HK-2 (cell line): ENCODE measurements around the gene ADAMTS14.

Experiments
- DNase-seq: peaks from one replicate; pipeline ENCODE4 v3.0.0-alpha.2; 2018; ENCODE audit not compliant: unreplicated experiment

The ADAMTS14 gene

DNA sequence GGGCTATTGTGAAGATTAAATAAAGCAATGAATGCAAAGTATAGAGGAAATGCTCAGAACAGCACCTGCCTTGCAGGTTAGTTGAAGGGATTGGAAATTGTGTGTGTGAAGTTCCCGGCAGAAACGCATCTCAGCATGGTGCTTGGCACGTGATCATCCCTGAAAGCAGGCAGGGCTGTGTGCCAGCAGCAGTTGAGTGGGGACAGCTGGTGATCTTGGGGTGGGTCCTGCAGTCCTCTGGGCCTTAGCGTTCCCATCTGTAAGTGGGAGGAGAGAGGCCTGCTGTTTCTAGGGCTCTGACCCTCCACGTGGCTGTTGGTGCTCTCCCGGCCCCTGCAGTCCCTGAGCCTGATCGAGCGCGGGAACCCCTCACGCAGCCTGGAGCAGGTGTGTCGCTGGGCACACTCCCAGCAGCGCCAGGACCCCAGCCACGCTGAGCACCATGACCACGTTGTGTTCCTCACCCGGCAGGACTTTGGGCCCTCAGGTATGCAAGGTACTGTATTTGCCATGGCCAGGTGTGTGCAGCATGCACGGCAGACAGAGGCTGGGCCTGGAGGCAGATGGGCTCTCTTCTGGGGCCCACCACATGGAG, 57.6 kb downstream of the ADAMTS14 start:
- no peak for DNase-seq

DNA sequence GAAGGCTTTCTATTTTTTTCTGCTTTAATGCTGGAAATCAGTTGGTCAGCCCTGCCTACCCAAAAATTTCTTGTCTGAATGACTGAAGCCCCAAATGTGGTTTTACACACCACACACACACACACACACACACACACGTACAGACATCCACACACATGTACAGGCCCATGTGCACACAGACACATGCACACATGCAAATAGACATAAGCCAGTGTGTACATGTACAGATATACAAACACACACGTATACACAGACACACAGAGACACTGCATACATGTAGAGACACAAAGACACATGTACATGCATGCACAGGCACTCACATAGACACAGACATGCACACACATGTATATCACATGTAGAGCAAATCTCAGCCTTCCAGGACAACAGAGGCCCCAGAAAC, 58.6 kb downstream of the ADAMTS14 start:
- DNase-seq = no peak

DNA sequence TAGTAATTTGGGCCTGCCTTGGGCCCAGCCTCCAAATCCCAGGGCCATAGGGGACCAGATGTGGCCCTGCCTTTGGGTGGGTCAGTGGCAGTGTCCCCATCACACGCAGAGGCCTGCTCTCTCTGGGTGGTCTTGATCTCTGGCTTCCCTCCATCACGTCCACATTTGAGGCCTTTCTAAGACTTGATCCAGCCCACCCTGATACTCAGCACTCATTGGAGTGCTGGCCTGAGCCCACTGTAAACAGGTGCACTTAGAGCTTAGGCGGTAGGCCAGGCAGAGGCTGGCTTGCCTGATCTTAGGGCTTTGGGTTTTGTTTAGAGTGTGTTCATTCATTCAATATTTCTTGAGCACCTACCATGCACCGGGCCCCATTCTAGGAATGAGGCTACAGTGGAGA, 60.3 kb downstream of the ADAMTS14 start:
- DNase-seq = no peak

DNA sequence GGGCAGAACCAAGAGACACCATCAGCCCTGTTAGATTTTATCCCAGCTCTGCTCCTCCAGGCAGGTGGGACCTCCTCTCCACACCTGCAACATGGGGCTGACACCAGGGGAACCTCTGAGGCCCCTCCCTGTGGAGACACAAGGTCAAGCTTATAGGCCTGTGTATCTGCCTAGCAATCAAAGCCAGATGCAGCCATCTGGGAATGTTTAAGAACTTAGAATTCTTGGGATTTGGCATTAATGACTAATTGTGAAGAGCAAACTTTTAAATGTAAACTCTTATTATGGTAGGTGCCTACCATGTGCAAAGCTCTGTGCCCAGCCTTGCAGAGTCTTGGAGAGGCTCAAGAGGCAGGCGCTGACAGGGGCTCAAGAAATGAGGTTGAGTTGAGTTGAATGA, 60.7 kb downstream of the ADAMTS14 start:
- no peak for DNase-seq

DNA sequence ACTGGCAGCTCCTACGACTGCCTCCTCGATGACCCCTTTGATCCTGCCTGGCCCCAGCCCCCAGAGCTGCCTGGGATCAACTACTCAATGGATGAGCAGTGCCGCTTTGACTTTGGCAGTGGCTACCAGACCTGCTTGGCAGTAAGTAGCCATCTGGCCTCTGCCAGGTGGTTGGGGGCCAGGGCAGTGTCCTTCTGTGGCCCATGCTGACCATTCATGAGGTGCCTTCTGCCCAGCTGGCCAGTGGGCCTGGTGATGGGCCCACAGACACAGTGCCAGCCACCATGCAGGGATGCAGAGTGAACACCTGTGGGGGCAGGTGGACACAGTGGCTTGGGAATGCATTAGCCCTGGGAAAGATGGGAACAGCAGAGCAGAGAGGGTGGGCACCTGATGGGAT, 62.9 kb downstream of the ADAMTS14 start:
- no peak for DNase-seq

DNA sequence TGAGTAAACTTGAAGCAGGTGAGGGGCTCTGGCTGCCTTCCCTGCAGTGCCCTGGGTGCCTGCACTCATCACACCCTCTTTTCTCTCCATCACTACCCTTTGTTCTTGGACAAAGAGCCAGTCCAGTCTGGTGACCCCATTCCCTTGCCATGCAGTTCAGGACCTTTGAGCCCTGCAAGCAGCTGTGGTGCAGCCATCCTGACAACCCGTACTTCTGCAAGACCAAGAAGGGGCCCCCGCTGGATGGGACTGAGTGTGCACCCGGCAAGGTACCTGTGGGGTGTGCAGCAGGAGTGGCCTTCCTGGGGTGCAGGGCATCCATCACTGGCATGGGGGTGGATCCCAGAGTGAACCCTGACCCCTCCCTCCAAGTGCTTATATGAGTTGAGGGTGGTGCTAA, 64.2 kb downstream of the ADAMTS14 start:
- no peak for DNase-seq

DNA sequence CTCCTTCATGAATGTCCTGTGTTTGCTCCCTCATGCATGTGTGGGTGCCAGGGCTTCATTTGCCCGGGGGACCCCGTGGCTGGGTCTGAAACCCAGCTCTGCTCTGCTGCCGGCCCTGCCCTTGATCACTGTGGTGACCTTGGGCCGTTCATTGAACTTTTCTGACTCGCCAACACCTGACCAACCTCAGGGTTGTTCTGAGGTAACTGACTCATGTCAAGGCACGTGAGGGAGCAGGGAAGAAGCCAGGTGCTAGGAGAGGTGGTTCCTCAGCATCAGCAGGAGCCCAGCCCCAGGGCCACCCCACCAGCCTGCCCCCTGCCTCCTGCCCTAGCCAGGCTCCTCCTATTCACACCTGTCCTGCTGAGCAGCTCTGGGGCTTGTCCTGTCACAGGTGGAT, 64.9 kb downstream of the ADAMTS14 start:
- DNase-seq = no peak

DNA sequence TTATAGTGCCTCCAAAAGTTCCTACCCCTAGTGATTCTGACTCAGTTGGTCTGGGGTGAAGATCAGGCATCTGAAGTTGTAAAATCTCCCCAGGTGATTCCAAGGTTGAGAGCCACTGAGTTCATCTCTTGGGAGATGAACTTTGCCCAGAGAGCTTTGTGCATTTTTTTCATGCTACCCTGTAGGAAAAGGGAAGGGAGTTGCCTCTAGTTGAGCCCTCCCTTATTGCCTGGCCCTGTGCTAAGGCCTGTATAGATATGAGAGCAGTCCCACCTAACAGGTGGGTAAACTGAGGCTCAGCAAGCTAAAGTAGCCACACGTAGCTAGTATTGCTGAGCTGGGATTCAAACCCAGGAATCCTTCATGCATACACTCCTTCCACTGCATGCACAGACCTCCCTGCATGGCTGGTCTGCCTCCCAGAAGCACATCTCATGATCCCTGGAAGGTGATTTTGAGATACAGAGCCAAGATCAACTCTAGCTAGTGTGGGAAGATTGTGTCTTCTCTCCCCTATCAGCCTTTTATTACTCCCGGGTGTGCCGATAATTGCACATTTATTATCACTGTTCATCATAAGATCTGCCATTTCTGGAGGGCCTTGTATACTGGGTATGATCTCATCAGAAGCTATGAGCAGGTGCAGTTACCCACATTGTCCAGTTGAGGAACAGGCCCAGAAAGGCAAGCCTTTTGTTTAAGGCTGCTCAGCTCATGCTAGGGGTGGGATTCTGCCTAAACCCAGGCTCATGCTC, 65.9 kb downstream of the ADAMTS14 start:
- DNase-seq = no peak

DNA sequence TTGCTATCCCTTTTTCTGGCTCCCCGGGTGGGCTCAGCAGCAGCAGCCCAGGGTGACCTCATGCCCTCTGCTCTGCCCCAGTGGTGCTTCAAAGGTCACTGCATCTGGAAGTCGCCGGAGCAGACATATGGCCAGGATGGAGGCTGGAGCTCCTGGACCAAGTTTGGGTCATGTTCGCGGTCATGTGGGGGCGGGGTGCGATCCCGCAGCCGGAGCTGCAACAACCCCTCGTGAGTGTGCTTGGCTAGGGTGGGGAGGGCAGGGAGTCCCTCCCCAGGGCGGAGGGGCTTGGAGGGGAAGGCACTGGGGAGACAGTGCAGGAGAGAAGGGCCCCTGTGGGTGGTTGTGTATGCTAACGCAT, 66.4 kb downstream of the ADAMTS14 start:
- no peak for DNase-seq

DNA sequence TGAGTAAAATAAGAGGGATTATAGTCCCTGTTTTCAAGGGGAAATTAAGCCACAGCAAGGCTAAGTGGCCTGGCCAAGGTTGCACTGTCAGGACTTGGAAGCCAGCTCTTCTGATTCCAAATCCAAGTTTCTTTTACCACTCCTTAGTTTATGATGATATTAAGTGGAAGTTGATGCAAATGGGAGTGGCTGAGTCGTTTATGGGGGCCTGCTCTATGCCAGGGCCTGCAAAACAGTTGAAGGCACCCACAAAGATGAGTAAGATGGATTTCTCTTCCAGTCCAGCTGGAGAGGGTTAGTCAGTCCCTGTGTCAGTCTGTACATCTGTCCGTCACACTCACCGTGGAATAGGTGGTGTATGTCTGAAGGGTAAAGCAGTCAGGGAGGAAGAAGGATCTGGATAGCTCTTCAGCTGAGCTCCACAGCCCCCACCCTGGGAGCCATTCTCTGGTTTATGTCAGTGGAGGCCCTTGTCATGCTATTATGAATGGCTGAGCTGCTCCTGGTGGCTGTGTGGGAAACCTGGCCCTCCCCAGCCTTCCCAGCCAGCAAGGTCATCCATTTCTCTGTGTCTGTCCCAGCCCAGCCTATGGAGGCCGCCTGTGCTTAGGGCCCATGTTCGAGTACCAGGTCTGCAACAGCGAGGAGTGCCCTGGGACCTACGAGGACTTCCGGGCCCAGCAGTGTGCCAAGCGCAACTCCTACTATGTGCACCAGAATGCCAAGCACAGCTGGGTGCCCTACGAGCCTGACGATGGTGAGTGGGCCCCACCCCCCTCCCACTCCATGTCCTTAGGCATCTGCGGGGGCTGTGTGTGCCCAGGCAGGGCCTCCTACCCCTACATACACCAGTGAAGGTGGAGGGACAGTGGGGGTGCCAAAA, 68.3 kb downstream of the ADAMTS14 start:
- DNase-seq = no peak

DNA sequence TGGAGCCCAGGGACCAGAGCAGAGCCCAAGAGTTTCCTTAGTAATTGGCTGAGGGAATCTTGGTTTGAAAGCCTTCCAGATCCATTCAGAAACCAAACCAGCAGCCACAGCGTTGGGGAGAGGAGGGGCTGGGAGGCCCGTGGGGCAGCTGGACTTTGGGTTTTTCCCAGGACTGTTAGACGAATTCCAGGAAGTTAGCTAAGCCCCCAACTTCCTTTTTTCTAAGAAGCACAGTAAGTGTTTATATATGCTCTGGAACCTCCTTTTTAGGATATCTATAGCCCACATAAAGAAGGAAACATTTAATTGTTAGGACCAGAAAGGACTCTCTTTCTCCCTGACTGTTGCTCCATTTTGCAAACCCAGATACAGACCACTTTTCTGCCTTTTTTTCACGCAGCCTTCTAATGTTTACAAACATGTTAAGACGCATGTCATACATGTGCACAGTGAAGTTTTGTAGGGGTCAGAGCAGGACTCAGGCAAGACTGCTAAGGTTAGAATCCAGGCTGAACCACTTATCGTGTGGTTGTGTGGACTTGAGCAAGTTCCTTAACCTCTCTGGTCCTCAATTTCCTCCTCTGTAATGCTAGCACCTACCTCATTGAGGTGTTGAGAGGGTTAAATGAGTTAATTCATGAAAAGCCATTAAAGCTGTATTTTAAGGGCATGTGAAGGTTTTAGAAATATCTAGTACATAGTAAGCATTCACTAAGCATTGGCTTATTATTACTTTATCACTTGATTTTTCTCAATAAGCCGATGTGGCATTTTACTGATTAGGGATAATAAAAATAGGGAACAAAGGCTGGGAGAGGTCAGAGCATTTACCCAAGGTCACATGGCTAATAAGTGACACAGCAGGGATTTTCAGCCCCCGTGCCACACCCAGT, 70.5 kb downstream of the ADAMTS14 start:
- no peak for DNase-seq

DNA sequence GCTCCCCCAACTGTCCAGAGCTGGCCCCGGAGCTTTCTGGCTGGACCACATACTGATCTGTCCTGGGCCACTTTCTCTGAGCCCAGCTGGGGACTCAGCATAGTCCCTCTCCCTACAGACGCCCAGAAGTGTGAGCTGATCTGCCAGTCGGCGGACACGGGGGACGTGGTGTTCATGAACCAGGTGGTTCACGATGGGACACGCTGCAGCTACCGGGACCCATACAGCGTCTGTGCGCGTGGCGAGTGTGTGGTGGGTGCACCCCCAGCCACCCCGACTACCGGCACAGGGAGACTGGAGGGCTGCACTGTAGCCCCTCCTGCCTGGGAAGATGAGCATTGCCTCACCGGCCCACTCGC, 71.1 kb downstream of the ADAMTS14 start:
- no peak for DNase-seq

DNA sequence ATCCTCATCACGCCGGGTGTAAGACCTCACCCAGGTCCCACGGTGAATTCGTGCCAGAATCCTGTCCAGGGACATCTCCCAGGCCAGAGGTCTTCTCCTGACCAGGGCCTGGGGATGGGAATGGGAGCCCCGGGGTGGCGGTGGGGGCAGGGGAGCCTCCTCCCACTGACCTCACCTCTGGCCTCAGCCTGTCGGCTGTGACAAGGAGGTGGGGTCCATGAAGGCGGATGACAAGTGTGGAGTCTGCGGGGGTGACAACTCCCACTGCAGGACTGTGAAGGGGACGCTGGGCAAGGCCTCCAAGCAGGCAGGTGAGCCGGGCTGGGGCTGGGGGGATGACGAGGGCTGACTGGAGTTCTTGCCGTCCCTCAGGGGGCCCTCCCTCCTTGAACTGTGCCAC, 71.6 kb downstream of the ADAMTS14 start:
- no peak for DNase-seq

DNA sequence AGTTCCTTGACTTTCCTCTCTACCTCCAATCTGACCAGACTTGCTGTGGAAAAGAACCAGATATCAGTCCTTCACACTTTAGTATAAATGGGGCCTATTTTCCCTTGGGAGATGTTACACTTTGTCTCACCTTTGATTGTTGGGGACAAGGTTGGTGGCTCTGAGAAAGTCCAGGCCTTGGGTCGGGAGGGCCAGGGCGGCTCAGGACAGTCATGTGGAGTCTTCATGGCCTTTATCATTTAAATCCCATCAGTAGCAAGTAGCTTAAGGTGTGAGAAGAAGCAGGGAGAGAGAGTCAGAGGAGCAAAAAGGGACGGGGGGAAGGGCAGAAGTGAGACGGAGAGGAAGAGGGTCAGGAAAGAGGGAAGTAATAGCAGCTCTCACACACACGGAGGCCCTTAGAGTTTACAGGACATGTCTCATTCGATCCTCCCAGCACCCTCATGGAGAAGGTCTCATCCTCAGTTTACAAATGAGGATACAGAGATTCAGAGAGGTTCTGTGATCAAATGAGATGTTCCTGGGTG, 72.4 kb downstream of the ADAMTS14 start:
- no peak for DNase-seq

DNA sequence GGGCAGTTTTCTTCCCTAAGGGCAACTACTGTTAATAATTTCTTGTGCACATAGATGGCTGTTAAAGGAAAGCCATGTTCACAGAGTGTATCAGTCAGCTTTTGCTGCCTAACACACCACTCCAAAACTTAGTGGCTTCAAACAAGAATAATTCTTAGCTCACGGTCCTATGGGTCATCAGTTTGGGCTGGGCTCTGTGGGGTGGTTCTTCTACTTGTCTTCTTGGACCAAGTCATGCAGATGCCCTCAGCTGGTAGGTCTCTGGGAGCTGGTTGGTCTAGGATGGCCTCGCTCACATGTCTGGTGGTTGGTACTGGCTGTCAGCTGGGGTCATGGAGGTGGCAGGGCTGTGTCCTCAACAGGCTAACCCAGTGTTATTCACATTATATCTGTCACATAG, 73.2 kb downstream of the ADAMTS14 start:
- DNase-seq = no peak

DNA sequence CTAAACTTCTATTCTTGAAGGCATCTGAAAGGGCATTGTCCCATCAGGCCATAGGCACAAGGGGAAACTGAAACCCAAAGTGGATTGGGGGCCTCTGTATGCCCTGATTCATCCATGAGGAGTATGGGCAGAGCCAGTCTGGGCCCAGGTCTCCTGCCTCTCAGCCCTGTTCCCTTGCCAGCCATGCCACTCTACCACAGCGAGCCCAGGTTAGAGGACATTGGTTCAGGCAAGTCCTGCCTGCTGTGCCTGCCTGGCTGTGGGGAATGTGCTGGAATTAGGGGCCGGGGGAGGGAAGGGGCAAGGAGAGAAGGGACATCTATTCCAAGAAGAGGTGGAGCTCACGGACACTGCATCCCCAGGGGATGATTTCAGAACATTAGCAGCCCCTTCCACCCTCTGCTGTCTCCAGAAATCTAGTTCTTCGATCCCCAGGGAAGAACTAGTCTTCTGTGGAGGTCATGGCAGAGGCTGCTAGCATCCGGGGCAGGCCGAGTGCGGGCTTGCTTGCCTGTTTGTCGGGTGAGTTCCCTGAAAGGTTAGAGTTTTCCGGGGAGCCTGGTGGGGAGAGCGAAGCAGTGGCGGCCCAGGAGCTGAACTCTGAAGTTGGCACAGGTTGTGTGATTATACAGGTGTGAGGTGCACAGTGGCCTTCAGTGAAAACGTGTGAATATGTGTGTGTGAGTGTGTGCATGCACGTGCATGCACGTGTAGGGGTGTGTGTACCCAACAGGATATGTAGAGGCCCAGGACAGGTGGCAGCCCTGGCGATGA, 75.1 kb downstream of the ADAMTS14 start:
- no peak for DNase-seq

DNA sequence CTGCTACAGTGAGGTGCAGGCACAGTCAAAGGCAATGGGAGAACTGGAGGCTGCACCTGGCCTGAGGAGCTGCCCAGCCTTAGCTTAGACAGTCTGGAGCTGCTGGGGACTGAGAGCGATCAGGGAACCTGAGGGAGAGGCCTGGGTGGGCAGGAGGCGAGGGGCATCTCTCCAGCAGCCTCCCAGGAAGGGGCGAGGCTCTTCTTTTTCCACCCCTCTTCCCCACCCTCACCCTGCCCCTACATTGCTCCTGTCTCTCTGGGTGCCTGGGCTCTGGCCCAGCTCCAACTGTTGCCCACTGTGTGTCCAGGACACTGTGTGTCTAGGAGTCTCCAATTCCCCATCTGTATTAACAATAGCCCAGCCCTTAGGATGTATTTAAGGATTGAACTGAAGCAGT, 76.0 kb downstream of the ADAMTS14 start:
- DNase-seq = no peak

DNA sequence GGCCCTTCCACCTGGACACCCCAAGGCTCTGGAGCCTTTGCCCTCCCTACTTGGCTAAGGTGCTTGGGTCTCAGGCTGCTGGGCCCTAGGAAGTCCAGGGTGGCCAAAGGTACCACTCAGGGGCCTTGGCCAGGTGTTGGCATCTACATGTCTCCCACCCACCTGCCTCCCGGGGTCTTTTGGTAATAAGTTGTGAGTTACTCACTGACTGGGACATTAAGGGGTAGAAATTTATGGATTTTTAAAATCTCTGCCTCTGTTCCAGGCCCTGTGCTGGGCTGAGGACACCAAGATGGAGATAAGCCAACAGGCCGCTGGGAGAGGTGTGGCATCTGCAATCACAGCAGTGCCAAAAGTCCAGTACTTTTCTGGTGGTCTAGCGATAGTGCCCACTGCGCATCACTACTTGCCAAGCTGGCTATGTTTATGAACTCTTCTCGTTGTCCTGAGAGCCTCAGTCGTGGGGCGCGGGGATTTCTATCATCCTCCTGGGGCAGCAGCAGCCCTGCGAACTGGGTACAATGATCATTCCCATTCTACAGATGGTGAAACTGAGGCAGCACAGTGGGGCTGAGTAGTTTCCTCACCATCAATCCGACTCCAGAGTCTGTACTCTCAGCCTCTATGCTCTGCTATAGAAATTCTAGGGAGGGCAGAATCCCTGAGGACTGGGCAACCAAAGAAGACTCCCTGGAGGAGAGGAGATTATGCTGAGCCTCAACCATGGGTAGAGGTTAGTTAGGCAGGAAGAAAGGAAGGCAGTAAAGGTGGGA, 76.7 kb downstream of the ADAMTS14 start:
- DNase-seq = no peak

DNA sequence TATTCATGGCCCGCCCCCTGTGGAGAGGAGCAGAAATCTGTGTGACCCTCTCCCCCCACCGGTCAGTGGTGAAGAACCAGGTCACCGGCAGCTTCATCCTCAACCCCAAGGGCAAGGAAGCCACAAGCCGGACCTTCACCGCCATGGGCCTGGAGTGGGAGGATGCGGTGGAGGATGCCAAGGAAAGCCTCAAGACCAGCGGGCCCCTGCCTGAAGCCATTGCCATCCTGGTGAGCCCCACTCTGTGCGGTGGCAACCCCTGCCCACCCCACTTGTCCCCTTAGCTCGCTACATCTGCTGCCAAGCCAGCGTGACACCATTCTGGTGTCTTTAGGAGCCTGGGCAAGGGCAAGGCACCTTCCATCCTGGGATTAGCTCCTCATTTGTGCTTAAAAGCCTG, 77.5 kb downstream of the ADAMTS14 start:
- no peak for DNase-seq

DNA sequence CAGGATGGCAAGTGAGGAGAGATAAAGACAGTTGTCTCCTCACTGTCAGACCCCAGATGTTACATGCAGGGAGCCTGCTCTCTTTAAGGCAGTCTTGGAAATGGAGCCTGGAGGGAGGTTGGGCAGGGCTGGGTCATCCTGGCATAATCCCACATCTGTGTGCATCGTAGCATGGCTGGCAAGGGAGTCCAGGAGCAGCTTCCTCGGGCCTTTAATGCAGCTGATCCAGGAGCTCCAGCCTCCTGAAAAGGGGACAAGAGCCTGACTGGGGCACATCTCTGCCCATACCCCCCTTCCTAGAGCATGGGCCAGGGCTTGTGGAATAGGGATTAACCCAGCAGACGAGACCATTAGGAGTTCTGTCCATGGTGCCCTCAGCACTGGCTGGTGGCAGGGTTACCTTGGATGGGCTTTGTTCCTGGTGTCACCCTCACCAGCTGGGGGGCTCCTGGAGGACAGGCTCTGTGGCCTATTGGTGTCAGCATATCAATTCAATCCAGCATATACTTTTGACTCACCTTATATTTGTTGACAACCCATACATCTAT, 77.9 kb downstream of the ADAMTS14 start:
- DNase-seq = no peak
